GM18519 (cell line): ENCODE data around the gene APOL3.
"Not testable (repeated sequence)": the region's sequence is repeated elsewhere in the genome, so short reads cannot be mapped to it uniquely, and the experiment has no call there.

Source experiments
- ATAC-seq: cut with Tn5 transposase; IDR thresholded peaks from one replicate; pipeline ENCODE4 v1.9.1; 2021; ENCODE audit warnings: mild to moderate bottlenecking, moderate library complexity; ENCODE audit not compliant: unreplicated experiment, low FRiP score

Gene APOL3

GRCh38 chr22:36162127-36163034 lies 1.8 kb upstream of the APOL3 start:
- ATAC-seq = no peak

DNA sequence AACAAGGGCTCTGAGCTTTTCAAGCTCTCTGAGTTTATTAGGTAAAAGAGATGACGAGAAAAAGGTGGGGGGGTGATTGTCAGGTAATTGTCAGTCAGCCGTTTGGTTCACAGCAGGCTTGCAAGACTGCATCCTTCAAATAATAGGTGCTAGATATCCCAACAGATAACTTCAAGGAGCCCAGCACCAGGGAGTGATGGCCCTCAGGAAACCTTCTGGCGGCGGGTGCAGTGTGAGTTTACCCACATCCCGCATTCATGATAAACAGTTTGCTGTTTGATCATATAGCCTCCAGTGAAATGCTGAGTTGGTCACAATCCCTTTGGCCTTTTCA lies 1.2 kb upstream of the APOL3 start:
- not testable (repeated sequence) for ATAC-seq

- ATAC-seq = no peak
Measured at GRCh38 chr22:36156515-36157419, 3.8 kb downstream of the APOL3 start.

DNA sequence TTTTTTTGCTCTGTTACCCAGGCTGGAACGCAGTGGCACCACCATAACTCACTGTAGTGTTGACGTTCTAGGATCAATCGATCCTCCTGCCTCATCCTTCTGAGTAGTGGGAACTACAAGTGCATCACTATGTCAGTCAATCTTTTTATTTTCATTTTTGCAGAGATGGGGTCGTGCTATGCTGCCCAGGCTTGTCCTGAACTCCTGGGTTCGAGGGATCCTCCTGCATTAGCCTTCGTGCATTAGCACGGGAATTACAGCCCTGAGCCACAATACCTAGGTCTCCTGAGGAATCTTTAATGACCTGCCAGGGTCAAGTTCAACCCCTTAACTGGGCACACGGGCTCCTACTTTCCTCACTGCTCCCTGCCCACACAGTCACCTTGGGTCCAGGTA lies 4.4 kb downstream of the APOL3 start:
- ATAC-seq = no peak

GRCh38 chr22:36155702-36156101 lies 4.9 kb downstream of the APOL3 start:
- no peak for ATAC-seq

- ATAC-seq = no peak
Measured at GRCh38 chr22:36154423-36154945, 6.1 kb downstream of the APOL3 start.

DNA sequence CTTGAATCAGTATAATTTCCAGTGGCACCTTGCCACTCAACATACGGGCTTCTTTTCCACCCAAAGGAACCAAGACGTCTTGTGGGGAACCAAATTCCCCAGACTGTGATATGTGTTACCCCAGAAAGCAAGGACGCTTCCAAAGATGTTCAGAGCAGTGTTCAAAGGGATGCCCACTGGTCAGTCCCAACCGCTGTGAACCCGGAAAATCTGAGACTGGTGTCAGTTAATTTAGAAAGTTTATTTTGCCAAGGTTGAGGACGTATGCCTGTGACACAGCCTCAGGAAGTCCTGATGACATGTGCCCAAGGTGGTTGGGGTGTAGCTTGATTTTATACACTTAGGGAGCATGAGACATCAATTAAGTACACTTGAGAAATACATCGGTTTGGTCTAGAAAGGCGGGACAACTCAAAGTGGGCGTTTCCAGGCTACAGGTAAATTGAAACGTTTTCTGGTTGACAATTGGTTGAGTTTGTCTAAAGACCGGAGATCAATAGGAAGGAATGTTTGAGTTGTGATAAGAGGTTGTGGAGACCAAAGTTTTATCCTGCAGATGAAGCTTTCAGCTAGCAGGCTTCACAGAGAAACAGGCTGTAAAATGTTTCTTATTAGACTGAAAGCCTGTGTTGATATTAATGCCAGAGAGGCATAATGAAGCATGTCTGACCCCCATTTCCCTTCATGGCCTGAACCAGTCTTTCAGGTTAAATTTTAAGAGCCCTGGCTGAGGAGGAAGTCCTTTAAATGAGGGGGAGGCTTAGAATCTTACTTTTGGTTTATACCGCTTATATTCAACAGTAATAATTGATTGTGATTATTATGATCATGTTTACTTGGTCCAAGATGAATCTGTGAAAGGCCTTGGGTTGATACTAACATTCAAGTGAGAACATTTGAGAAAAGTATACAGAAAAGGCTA lies 6.8 kb downstream of the APOL3 start:
- no peak for ATAC-seq

DNA sequence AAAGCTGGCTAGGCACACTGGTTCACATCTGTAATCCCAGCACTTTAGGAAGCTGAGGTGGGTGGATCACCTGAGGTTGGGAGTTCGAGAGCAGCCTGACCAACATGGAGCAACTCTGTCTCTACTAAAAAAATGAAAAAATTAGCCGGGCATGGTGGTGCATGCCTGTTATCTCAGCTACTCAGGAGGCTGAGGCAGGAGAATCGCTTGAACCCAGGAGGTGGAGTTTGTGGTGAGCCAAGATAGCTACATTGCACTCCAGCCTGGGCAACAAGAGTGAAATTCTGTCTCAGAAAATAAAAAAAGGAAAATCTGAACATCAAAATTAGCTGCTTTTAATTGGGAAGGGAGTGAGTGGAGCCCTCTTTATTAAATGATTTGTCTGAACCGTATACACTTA lies 7.7 kb downstream of the APOL3 start:
- ATAC-seq = not testable (repeated sequence)

DNA sequence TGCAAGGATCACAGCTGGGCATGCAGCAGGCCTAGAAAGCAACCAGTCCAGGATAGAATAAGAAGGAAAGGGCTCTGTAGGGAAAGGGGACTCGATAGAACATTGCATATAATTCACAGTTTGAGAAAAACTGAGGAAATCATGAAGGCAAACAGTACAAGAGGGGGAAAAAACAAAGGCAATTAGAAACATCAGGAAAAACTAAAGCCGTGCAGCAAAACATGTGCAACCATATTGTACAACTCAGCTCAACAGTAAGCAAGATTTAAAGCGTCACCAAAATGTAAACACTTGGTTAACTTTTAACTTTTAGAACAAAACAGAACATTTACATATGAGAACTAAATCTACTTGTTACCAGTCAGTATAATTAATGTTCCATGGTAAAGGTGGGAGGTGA lies 8.5 kb downstream of the APOL3 start:
- no peak for ATAC-seq

DNA sequence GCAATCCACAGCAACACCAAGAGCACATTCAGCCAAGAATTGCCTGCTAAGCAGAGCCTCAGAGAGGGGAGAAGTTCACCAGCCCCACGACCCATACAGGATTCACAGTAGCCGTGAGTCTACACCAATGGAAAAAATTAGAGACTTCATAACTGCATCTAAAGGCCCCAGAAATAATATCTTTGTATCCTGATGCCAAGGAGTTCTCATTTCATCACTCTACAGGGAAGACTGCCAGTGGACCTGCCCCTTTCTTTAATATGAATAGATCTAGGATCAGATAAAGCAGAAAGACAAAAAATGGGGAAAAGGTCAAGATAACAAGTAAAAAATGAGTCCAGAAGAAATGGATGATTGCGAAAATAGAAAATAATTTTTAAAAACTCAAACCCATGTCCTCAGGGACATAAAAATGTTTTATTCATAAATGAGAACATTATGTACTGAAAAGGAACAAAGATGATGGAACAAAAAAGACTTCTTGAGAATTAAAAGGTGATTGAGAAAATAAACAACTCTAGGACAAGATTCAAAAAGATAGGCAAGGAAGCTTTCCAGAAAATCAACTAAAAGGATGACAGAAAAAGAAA lies 9.5 kb downstream of the APOL3 start:
- no peak for ATAC-seq

- no peak for ATAC-seq
Measured at GRCh38 chr22:36149441-36149840, 11.1 kb downstream of the APOL3 start.

- ATAC-seq = no peak
Measured at GRCh38 chr22:36148411-36148810, 12.1 kb downstream of the APOL3 start.

GRCh38 chr22:36147196-36147791 lies 13.3 kb downstream of the APOL3 start:
- ATAC-seq = no peak

DNA sequence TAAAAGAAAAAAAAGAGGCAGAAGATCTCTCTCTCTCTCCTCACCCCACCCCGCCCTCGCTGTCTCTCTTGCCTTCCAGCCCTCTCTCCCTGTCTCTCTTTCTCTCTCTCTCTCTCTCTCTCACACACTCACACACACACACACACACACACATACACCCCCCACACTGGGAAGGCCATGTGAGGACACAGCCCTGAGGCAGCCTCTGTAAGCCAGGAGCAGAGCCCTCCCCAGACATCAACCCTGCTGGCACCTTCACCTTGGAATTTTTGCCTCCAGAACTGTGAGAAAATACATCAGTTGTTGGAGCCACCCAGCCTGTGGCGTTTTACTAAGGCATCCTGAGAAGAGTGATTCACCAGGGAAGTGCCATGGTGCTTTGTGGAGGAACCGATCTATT lies 14.7 kb downstream of the APOL3 start:
- no peak for ATAC-seq

- no peak for ATAC-seq
Measured at GRCh38 chr22:36144886-36145541, 15.5 kb downstream of the APOL3 start.

GRCh38 chr22:36143956-36144355 lies 16.6 kb downstream of the APOL3 start:
- ATAC-seq = no peak

DNA sequence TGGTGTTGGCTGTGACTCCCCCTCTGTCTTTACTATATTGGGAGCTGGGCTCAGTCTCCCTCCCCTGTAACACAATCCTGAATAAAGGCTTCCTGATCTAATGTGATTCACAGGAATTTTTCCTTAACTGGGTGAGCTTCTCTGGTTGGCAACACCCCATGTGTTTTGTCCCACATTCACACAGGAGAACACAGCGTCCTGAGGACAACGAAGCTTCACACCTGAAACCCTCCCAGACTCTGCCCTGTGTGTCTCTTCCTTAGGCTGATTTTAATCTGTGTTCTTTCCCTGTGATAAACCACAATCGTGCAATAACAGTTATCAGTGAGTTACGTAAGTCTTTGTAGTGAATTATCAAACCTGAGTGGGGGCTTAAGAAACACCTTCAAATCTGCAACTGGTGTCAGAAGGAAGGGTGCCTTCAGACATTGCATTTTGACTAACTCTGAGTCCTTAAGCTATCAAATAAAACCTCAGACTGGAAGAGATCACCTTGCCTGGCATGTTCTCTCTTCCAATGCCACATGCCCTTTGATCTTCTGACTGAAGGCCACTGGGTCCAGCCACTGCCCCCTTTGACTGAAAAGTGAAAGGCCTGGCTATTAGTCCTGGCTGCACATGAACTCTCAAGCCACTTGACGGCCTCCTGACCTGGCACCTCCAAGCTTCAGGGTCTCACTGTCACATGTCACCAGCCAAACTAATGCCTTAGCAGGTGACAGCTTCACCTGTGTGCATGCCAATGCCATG lies 17.3 kb downstream of the APOL3 start:
- ATAC-seq = no peak

DNA sequence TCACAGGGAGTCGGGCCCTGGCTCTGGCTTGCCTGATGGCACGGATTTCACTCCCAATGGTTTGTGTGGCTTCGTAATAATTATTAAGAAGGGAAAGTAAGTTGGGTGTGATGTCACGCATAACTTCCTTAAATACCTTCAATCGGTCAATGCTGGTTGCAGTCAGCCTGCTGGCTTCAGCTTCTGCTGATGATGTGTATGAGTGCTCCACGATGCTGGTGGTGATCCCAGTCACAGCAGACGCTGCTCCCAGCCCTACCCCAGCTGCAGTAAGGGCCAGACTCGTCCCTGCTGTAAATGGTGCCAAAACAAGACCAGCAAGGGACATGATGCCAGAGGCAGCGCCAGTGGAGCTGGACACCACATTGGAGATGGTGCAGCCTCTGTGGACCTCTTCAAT lies 19.1 kb downstream of the APOL3 start:
- ATAC-seq = no peak
